Activated CD8-positive, alpha-beta memory T cell treated with anti-CD3 and anti-CD28 coated beads, Interleukin-2, amount 50 U/mL, for 1 hour (primary cell): ENCODE measurements around the gene SP140.
"Not testable (repeated sequence)": the region's sequence is repeated elsewhere in the genome, so short reads cannot be mapped to it uniquely, and the experiment has no call there.

Experiments used
- DNase-seq: peaks from one replicate; pipeline ENCODE4 v3.0.0-alpha.2; 2020; ENCODE audit errors: extremely low read depth

SP140 gene

GRCh38 chr2:230289311-230289710 is 63.8 kb downstream of the SP140 start:
- not testable (repeated sequence) for DNase-seq

- DNase-seq = no peak
These were observed 69.7 kb downstream of the SP140 start for GRCh38 chr2:230295192-230295591.

GRCh38 chr2:230296917-230297316 is 71.4 kb downstream of the SP140 start:
- no peak for DNase-seq

DNA sequence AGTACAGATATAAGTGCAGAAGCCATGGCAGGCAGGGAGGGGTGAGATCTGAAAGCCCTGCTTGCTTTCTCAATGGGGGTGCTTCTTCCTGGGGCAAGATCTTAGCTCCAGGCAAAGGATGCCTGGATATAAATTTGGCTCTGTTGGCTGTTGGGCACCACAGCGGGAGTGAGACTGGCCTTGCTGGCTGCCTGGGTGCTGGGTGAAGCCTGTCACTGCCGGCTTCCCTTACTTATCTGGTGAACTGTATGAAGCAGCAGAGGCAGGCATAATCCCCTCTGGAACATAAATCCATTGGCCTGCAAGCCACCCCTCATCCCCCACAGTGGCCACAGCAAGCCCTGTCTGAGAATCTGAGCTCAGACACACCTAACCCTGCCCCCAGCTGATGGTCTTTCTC is 74.1 kb downstream of the SP140 start:
- DNase-seq = no peak

DNA sequence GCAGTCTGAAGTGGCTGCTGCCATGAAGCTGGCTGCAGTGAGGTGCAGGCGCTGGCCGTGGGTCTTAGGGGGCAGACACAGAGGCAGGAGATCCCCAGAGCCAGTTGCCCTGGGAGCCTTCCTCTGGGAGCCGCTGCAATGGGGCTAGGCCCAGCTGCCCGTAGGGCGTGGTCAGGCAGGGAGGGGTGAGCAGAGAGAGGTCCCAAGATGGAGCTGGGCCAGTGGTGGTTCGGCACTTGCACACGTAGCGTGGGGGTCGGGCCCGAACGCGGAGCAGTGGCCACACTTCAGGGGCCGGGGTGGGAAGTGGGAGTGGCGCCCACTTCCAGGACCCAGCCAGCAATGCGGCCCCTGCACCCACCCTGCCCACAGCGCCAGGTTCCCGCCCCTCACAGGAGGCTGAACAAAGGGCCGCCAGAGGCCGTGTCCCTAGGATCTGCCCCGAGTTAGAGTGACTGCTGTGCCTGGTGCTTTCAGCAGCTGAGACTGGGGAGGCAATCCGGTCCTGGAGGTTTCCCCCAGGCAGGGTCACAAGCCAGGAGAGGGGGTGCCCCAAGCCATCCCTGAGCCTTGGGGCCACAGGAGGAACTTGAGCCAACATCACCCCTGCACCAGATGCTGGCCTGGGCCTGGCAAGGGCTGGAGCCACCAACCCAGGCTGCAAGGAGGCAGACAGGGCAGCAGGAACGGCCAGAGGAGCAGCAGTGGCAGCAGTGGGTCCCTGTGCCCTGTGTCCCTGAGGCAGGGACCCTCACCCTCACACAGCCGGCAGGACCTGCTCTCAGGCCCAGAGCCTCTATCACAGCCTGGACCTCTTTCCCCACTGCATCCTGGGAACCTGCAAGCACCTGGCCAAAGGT is 80.1 kb downstream of the SP140 start:
- no peak for DNase-seq

GRCh38 chr2:230306474-230306873 is 80.9 kb downstream of the SP140 start:
- no peak for DNase-seq

DNA sequence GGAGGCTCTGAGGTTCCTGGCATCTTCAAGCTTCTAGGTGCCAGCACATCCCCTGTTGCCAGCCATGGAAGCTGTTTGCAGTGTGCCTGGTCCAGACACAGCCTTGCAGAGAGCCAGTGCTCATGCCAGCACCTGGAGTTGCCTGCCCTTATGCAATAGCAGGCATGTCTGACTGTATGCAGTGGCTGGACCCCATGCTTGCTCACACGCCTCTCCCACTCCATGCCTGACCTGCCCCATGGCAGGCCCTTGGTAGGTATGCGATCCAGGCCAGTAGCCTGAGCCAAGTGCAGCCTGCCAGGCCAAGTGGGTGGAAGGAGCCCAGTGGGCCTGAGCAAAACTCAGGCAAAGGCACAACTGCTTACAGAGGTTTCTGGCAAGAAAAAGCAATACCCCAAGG is 81.9 kb downstream of the SP140 start:
- no peak for DNase-seq

DNA sequence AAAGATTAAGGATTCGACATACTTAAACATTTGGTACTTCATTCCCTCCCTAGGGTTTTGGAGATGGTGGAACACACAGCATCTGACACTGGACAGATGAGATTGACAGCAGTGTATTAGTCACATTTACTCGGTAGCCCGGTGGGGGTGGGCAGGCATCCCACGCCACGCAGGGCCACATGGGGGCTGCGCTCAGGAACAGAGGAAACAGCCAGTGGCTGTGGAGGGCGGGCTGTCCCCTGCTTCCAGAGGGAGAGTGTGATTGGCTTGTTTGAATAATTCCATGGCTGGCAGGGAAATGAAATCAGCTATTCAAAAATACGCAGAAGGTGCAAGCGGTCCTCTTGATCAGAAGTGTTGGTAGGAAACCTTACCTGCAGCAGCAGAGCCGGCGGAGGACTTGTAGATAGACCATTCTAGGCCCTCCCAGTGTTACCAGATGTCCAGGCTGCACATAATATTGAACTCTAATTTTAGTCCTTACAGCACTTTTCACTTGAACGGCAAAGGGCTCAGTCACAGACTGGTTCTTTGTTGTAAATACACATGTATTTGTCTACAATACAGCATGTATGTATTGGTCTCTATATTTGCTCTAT is 83.0 kb downstream of the SP140 start:
- no peak for DNase-seq

GRCh38 chr2:230310792-230311191 is 85.3 kb downstream of the SP140 start:
- DNase-seq = not testable (repeated sequence)

DNA sequence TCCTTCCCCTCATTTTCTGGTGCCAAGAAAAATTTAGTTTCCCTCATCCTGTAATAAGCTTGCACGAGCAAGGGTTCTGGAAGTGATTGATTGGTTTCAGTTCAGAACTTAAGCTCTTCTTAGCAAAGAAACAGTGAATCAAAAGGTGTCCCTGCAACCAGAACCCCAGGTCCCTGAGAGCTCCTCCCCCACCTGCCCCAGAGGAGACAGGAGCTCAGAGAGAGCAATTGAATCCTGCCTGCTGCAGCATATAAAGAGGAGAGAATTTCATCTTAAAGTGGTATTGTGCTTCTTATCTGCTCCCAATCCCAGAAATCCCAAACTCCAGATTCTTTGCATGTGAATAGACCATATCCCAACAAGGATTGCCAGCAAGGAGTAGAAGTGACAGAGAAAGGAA is 86.1 kb downstream of the SP140 start:
- not testable (repeated sequence) for DNase-seq

GRCh38 chr2:230312638-230313037 is 87.1 kb downstream of the SP140 start:
- no peak for DNase-seq

GRCh38 chr2:230317366-230317765 is 91.8 kb downstream of the SP140 start:
- no peak for DNase-seq

- DNase-seq = no peak
These were observed 92.9 kb downstream of the SP140 start for GRCh38 chr2:230318190-230319121.

- peak; percentile 56 for DNase-seq
These were observed 93.8 kb downstream of the SP140 start for GRCh38 chr2:230319211-230319862.

- DNase-seq = no peak
These were observed 95.5 kb downstream of the SP140 start for GRCh38 chr2:230321031-230321430.

GRCh38 chr2:230322561-230323384 is 97.2 kb downstream of the SP140 start:
- no peak for DNase-seq

DNA sequence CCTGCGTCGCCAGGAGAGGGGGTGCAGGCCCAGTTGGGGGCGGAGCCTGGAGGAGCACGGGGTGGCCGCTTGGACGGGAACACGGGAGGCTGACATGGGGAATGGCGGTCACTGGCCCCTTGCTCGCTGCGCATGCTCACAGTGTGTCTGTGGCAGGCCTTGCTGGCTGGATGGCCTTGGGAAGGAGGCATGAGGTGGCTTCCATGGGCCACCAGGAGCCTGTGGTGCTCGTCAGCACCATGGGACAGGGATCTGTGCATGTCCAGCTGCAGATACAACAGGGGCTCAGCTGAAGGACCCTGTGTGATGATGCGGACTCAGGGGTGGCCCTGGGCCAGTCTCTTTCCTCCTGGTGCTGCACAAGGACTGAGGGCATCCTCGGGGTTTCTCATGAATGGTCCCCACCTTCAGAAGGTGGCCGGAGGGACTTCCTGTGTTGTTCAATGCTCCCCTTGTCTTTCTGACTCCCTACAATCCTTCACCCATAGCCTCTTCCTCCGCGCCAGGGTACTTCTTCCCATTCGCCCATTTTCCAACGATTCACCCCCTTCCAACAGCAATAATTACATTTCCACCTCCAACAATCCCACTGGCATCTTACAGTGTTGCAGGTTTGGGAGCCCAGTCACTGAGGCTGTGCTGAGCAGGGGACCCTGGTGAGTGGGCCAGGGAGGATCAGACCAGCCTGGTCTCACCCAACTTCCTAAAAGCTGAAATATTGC is 98.0 kb downstream of the SP140 start:
- DNase-seq = no peak

DNA sequence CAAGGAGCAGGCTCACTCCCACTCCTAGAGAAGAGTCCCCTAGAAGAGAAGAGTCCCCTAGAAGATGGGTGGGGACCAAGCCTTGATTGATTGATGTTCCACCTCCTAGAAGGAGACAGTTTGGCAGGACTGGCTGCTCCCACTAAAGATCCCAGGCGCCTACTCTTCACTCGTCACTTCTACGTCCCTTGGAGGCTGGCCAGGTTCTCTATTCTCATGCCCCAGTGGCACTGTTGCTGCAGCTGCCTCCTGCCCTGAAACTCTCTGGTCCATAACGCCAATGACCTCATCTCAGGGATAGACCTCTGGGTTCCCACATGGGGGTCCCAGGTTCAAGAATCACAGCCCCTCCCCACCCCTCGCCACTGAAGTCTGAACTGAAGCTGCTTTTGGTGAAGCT is 99.0 kb downstream of the SP140 start:
- no peak for DNase-seq

DNA sequence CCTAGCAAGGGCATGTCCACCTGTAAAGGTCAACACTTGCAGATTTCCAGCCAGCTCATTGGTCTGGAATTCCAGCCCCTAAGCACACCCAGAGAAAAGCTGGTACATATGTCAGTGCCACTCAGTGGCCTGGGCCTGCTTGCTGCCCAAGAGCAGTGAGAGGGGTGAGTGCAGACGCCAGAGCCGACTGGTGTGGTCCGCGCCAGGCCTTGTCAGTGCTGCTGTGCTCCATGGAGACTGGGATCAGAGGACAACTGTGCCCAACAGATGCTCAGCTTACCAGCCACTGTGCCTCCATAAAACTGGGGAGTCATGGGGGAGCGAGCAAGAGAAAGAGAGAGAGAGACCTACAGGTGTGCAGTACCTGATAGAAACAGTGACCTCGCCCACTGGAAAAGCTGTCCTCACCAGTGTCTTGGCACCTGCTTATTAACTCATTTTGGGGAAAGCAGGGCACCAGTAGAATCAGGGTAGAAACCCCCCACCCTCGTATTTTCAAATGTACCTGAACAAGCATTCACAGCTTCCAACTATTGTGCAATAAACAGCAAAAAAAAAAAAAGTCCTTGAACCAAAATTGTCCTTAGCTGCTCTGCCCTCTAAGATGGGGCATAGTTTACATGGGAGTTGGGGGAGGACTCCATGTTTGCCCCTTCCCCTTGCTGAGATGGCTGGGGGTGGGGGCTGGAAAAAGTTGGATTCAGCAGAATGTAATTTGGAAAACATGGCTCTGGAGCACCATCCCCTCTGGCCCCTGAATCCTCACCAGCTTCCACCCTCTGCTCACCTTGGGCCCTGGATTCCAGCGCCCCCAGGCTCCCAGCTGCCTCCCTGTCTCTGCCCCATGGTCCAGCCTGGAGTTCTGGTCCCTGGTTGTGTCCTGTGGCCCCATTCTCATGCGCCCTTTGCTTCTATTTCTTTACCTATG is 100.0 kb downstream of the SP140 start:
- no peak for DNase-seq
